K562 (cell line): ENCODE results near the gene GHRH. TPM values are rescaled to one million over a fixed set of nuclear protein-coding genes. Genes with fewer than 3 reads are reported as not detected.

Source experiments
- CBFA2T2 ChIP-seq: fragments of 450-650 bp; conservative IDR thresholded peaks from 2 replicates; pipeline ENCODE4 v1.6.1; 2017; ENCODE audit warnings: mild to moderate bottlenecking
- CBX2 ChIP-seq: fragments of 200-600 bp; sonication (generic); IDR thresholded peaks from one replicate; pipeline ENCODE4 v1.6.1; 2012; ENCODE audit warnings: mild to moderate bottlenecking, low read length, inconsistent platforms; ENCODE audit not compliant: insufficient read depth, poor library complexity, severe bottlenecking
- ETV1 ChIP-seq: fragments of 450-650 bp; conservative IDR thresholded peaks from 2 replicates; pipeline ENCODE4 v1.6.1; 2016; ENCODE audit warnings: missing genetic modification characterization, control low read depth, low read depth, missing compliant biosample characterization
- FIP1L1 ChIP-seq: fragments of 200-400 bp; formaldehyde crosslinking; IDR thresholded peaks from 2 replicates; pipeline ENCODE4 v1.6.1; 2018; ENCODE audit warnings: mild to moderate bottlenecking, low read depth, low read length; ENCODE audit not compliant: poor library complexity, severe bottlenecking
- GABPA ChIP-seq: fragments of 200-800 bp; sonication (Bioruptor generic); conservative IDR thresholded peaks from 2 replicates; pipeline ENCODE4 v1.6.1; 2016; ENCODE audit warnings: low read depth, missing genetic modification characterization, missing compliant biosample characterization
- L3MBTL2 ChIP-seq: fragments of 450-650 bp; IDR thresholded peaks from 2 replicates; pipeline ENCODE4 v1.6.1; 2016; ENCODE audit warnings: mild to moderate bottlenecking, moderate library complexity
- MEF2D ChIP-seq: conservative IDR thresholded peaks from 2 replicates; pipeline ENCODE4 v1.6.1; 2016; ENCODE audit warnings: low read depth, missing genetic modification characterization, missing compliant biosample characterization
- NCOA1 ChIP-seq: fragments of 450-650 bp; IDR thresholded peaks from 2 replicates; pipeline ENCODE4 v1.6.1; 2016; ENCODE audit warnings: low read depth
- NCOA6 ChIP-seq: fragments of 450-650 bp; IDR thresholded peaks from 2 replicates; pipeline ENCODE4 v1.6.1; 2017; ENCODE audit warnings: mild to moderate bottlenecking
- NUFIP1 ChIP-seq: fragments of 450-650 bp; IDR thresholded peaks from 2 replicates; pipeline ENCODE4 v1.6.1; 2018; ENCODE audit not compliant: partially characterized antibody
- SLC30A9 ChIP-seq: fragments of 250-450 bp; sonication (Bioruptor Pico); IDR thresholded peaks from 2 replicates; pipeline ENCODE4 v1.8.0; 2022; ENCODE audit warnings: mild to moderate bottlenecking, moderate library complexity
- XRCC5 ChIP-seq: fragments of 200-400 bp; formaldehyde crosslinking; IDR thresholded peaks from 2 replicates; pipeline ENCODE4 v1.6.1; 2017; ENCODE audit warnings: low read depth, mild to moderate bottlenecking, low read length
- YBX1 ChIP-seq: fragments of 450-650 bp; IDR thresholded peaks from 2 replicates; pipeline ENCODE4 v1.7.1; 2016; ENCODE audit warnings: mild to moderate bottlenecking
- ZNF408 ChIP-seq: fragments of 250-450 bp; sonication (Bioruptor Pico); IDR thresholded peaks from 2 replicates; pipeline ENCODE4 v1.4.0; 2020; ENCODE audit warnings: low read depth, mild to moderate bottlenecking, moderate library complexity
- ZNF668 ChIP-seq: fragments of 250-450 bp; sonication (Bioruptor Pico); IDR thresholded peaks from 2 replicates; pipeline ENCODE4 v1.8.0; 2022; ENCODE audit warnings: mild to moderate bottlenecking, inconsistent platforms
- ZNF717 ChIP-seq: fragments of 250-450 bp; sonication (Bioruptor Pico); IDR thresholded peaks from 2 replicates; pipeline ENCODE4 v1.5.0; 2021
- polyA plus RNA-seq, 8 experiments: library from polyadenylated mRNA; depleted of rRNA in 4 of 8; stranded (reverse) in 5 of 8; unstranded in 3 of 8; fragments of >200 nt; fragmentation: Nextera tagmentation in 2 of 8; fragmentation: Illumina TruSeq in 1 of 8; extraction: Ambion mirVana in 2 of 8; extraction: Trizol in 1 of 8; gene quantifications; 2 replicates each; pipeline versions ENCODE4 v1.2.1 to v1.2.3, GENCODE V29; 2011 to 2014; ENCODE audit warnings: inconsistent platforms in 1 of 8, missing spikeins in 1 of 8
- total RNA-seq, 7 experiments: library from RNA; depleted of rRNA in 6 of 7; stranded (reverse); fragments of >200 nt in 6 of 7; fragmentation: Illumina TruSeq in 2 of 7; extraction: Trizol in 2 of 7; gene quantifications; 2 replicates each; pipeline versions ENCODE4 v1.2.1 to v1.2.3, GENCODE V29; 2011 to 2021; ENCODE audit warnings: low replicate concordance in 1 of 7
- TF ChIP-seq, protein P1 (sequence below), 2 experiments: fragments of 450-650 bp in 1 of 2; sonication (generic) in 1 of 2; formaldehyde crosslinking in 1 of 2; IDR thresholded peaks; 2 replicates each; pipeline versions ENCODE4 v1.7.1 to v1.9.0; 2016 to 2022; ENCODE audit warnings: inconsistent platforms in 1 of 2, mild to moderate bottlenecking in 1 of 2, missing genetic modification reagents in 1 of 2
- TF ChIP-seq, protein P2 (sequence below): fragments of 250-450 bp; sonication (Bioruptor Pico); IDR thresholded peaks from 2 replicates; pipeline ENCODE4 v1.8.0; 2021; ENCODE audit warnings: borderline replicate concordance, mild to moderate bottlenecking, moderate library complexity; ENCODE audit not compliant: poor library complexity, severe bottlenecking
- TF ChIP-seq, protein P3 (sequence below): IDR thresholded peaks from 2 replicates; pipeline ENCODE4 v1.6.1; 2011; ENCODE audit not compliant: insufficient read length; ENCODE audit errors: extremely low read depth

The GHRH gene
- total and polyA plus RNA-seq, 9 of the 15 experiments (the other 6 are each of a cell fraction or from before 2014, with no cell fraction given), result not detected

DNA sequence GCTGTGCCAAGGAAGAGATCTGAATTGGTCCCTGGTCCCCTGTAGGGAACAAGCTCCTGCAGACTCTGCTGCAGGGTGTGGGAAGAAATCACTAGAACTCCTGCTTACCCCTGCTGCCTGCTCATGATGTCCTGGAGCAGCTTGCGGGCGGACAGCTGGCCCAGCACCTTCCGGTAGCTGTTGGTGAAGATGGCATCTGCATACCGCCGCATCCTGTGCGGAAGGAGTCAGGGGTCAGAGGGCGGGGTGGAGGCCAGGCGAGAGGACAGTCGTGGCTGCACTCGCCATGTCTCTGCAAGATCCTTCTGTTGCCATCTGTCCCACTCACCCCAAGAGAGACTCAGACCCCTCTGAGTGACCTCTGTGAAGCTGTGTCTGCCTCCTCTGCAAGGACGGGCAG is 5.3 kb downstream of the GHRH start (continued):
- TF ChIP-seq, protein P1, sequence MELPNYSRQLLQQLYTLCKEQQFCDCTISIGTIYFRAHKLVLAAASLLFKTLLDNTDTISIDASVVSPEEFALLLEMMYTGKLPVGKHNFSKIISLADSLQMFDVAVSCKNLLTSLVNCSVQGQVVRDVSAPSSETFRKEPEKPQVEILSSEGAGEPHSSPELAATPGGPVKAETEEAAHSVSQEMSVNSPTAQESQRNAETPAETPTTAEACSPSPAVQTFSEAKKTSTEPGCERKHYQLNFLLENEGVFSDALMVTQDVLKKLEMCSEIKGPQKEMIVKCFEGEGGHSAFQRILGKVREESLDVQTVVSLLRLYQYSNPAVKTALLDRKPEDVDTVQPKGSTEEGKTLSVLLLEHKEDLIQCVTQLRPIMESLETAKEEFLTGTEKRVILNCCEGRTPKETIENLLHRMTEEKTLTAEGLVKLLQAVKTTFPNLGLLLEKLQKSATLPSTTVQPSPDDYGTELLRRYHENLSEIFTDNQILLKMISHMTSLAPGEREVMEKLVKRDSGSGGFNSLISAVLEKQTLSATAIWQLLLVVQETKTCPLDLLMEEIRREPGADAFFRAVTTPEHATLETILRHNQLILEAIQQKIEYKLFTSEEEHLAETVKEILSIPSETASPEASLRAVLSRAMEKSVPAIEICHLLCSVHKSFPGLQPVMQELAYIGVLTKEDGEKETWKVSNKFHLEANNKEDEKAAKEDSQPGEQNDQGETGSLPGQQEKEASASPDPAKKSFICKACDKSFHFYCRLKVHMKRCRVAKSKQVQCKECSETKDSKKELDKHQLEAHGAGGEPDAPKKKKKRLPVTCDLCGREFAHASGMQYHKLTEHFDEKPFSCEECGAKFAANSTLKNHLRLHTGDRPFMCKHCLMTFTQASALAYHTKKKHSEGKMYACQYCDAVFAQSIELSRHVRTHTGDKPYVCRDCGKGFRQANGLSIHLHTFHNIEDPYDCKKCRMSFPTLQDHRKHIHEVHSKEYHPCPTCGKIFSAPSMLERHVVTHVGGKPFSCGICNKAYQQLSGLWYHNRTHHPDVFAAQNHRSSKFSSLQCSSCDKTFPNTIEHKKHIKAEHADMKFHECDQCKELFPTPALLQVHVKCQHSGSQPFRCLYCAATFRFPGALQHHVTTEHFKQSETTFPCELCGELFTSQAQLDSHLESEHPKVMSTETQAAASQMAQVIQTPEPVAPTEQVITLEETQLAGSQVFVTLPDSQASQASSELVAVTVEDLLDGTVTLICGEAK (IDR thresholded peaks at IDR 0.05), result 0 out of 2 replicates have a peak, but pooled peaks have one; percentile 17
- TF ChIP-seq, protein P1 (CRISPR knock-in tag; IDR thresholded peaks at IDR 0.05), result no peak
- TF ChIP-seq NCOA6, result no peak
- TF ChIP-seq L3MBTL2, result no peak
- TF ChIP-seq, protein P2, sequence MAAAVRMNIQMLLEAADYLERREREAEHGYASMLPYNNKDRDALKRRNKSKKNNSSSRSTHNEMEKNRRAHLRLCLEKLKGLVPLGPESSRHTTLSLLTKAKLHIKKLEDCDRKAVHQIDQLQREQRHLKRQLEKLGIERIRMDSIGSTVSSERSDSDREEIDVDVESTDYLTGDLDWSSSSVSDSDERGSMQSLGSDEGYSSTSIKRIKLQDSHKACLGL (CRISPR knock-in tag), result no peak
- no peak for TF ChIP-seq YBX1
- TF ChIP-seq ZNF717 (CRISPR knock-in tag), result no peak
- TF ChIP-seq GABPA (tag), result peak; percentile 52; the same call in 1 of the 2 replicates
- no peak for TF ChIP-seq XRCC5
- TF ChIP-seq MEF2D (tag), result no peak
- 0 out of 2 replicates have a peak, but pooled peaks have one; percentile 9 for TF ChIP-seq ETV1
- TF ChIP-seq, protein P3, sequence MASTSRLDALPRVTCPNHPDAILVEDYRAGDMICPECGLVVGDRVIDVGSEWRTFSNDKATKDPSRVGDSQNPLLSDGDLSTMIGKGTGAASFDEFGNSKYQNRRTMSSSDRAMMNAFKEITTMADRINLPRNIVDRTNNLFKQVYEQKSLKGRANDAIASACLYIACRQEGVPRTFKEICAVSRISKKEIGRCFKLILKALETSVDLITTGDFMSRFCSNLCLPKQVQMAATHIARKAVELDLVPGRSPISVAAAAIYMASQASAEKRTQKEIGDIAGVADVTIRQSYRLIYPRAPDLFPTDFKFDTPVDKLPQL, result no peak
- TF ChIP-seq ZNF668 (CRISPR knock-in tag), result no peak
- no peak for TF ChIP-seq NCOA1
- no peak for TF ChIP-seq CBX2
- no peak for TF ChIP-seq NUFIP1
- no peak for TF ChIP-seq CBFA2T2
- TF ChIP-seq FIP1L1, result no peak
- TF ChIP-seq SLC30A9 (CRISPR knock-in tag), result no peak
- no peak for TF ChIP-seq ZNF408
